Cardiac muscle cell (in vitro differentiated cells and primary cell): ENCODE data around the gene ARSI. TPM values are rescaled to one million over a fixed set of nuclear protein-coding genes. Genes with fewer than 3 reads are reported as not detected.

Experiments used
- DNase-seq, 2 donors: peaks; one replicate each; pipeline versions ENCODE4 v3.0.0 to v3.0.0-alpha.2; 2010 to 2017; ENCODE audit warnings: low read depth in 1 of 2, low spot score in 1 of 2
- H3K27ac ChIP-seq: fragments of 200-600 bp; sonication (generic); 2 replicates; pipeline ENCODE4 v1.5.1; 2016
- H3K27me3 ChIP-seq: fragments of 200-600 bp; sonication (generic); 2 replicates; pipeline ENCODE4 v1.6.0; 2016; ENCODE audit warnings: control low read depth
- H3K36me3 ChIP-seq: fragments of 200-600 bp; sonication (generic); 2 replicates; pipeline ENCODE4 v1.5.1; 2016; ENCODE audit warnings: control low read depth
- H3K4me1 ChIP-seq: fragments of 200-600 bp; sonication (generic); 2 replicates; pipeline ENCODE4 v1.8.1; 2017; ENCODE audit warnings: low read depth, mild to moderate bottlenecking, mixed run types
- H3K4me3 ChIP-seq: fragments of 200-600 bp; sonication (generic); 2 replicates; pipeline ENCODE4 v1.5.1; 2016; ENCODE audit warnings: mild to moderate bottlenecking
- H3K9me3 ChIP-seq: fragments of 200-600 bp; sonication (generic); 2 replicates; pipeline ENCODE4 v1.5.1; 2017; ENCODE audit warnings: low read depth, mild to moderate bottlenecking, control low read depth
- polyA plus RNA-seq: library from polyadenylated mRNA; unstranded; fragments of >200 nt; fragmentation: Nextera tagmentation; extraction: Ambion mirVana; gene quantifications from 2 replicates; pipeline ENCODE4 v1.2.1, GENCODE V29; 2016
- total RNA-seq: library from RNA; depleted of rRNA; stranded (reverse); fragments of >200 nt; gene quantifications from 2 replicates; pipeline ENCODE4 v1.2.3, GENCODE V29; 2016
- TF ChIP-seq, protein P1 (sequence below): IDR thresholded peaks from 2 replicates; pipeline ENCODE4 v1.5.1; 2012; ENCODE audit warnings: low read depth, mild to moderate bottlenecking, low read length

The ARSI gene
- total and polyA plus RNA-seq, 2 experiments from 2014 or later, result 2.1 to 3.3 TPM

DNA sequence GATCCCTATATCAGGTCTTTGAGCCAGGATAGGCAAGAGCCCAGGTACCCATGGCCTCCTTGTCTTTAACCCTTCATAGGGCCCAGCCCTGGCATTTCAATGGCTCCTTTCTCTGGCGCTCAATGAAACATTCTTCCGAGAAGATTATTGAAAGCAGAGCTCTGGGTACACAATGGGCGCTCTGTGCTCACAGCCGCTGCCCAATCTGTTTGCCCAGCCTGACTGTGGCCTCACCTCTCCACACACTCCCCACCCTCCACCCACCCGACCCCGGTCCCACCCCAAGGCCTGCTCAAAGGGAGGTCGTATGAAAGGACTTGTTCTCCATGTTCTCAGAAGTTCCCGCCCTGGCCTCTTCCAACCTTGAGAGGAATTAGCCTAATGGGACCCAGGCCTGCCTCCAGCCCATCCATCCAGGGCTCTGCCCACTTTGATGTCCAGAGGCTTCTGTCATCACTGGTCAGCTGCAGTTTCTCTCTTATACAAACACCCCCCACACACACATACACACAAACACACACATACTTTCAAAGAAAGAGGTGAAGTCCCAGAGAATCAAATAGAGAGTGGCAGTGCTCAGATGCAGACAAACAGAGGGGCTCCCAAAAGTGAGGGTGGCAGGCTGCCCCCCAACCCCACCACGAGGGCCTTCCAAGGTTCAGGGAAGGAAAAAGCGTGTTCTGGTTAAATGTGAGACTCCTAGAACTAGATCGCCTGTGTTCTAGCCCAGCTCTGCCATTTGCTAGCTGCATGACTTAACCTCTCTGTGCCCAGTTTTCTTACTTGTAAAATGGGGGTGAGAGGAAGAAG, 5.1 kb upstream of the ARSI start:
- peak in 1 of 2 donors; percentile 49 for DNase-seq
- no peak overlapping the region for H3K4me3 ChIP-seq
- peaks cover 7% of the 10 kb centered on the region for H3K4me1 ChIP-seq
- peaks cover 2% of the 10 kb centered on the region for H3K27me3 ChIP-seq
- no peak overlapping the region for H3K27ac ChIP-seq
- TF ChIP-seq, protein P1, sequence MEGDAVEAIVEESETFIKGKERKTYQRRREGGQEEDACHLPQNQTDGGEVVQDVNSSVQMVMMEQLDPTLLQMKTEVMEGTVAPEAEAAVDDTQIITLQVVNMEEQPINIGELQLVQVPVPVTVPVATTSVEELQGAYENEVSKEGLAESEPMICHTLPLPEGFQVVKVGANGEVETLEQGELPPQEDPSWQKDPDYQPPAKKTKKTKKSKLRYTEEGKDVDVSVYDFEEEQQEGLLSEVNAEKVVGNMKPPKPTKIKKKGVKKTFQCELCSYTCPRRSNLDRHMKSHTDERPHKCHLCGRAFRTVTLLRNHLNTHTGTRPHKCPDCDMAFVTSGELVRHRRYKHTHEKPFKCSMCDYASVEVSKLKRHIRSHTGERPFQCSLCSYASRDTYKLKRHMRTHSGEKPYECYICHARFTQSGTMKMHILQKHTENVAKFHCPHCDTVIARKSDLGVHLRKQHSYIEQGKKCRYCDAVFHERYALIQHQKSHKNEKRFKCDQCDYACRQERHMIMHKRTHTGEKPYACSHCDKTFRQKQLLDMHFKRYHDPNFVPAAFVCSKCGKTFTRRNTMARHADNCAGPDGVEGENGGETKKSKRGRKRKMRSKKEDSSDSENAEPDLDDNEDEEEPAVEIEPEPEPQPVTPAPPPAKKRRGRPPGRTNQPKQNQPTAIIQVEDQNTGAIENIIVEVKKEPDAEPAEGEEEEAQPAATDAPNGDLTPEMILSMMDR, result no peak
- no peaks in the 10 kb centered on the region for H3K36me3 ChIP-seq
- H3K9me3 ChIP-seq, result no peaks in the 10 kb centered on the region

DNA sequence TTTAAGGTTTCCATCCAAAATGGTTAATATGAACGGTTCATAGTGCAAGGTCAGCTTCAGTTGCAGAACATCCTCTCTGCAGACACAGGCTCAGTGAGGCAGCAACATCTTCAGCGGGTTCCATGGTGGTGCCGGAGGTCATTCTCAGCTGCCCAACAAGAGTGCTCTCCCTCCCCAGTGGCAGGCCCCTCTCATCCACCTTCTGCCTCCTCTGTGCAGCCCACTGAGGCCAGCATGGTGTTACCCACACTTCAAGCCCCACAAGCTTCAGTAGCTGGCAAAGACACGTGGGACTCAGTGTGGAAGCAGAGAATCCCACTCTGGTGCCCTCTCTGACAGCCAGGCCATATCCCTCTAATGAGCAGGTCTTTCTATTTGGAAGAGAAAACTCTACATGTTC, 4.1 kb upstream of the ARSI start:
- no peaks in the 10 kb centered on the region for H3K36me3 ChIP-seq
- H3K4me1 ChIP-seq, result peaks cover 12% of the 10 kb centered on the region
- no peak overlapping the region for H3K4me3 ChIP-seq
- no peak overlapping the region for H3K27ac ChIP-seq
- no peaks in the 10 kb centered on the region for H3K9me3 ChIP-seq
- no peak for DNase-seq
- H3K27me3 ChIP-seq, result peaks cover 9% of the 10 kb centered on the region
- TF ChIP-seq, protein P1, result no peak

DNA sequence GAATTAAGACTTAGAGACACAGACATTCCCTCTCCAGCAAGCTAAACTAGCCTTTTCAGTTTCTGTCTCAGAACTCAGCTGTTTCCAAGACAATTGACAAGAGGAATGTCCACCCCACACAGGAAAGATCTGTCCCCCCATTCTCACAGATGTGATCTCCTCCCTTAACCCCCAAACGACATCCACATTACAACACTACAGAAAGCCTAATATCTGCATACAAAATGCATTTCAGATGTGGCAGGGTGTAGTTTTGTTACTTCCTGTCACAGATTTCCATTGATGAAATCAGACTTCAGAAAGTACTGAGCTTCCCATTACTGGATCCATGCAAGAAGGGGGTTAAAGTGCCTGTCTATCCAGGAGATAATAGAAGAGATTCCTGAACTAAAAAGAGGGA, 2.9 kb upstream of the ARSI start:
- Histone ChIP-seq H3K4me3 (no peak overlapping the region), H3K27me3 (peaks cover 12% of the 10 kb centered on the region), H3K36me3 (no peaks in the 10 kb centered on the region), H3K27ac (no peak overlapping the region), H3K9me3 (no peaks in the 10 kb centered on the region), H3K4me1 (peaks cover 12% of the 10 kb centered on the region)
- TF ChIP-seq, protein P1, result no peak
- no peak for DNase-seq

DNA sequence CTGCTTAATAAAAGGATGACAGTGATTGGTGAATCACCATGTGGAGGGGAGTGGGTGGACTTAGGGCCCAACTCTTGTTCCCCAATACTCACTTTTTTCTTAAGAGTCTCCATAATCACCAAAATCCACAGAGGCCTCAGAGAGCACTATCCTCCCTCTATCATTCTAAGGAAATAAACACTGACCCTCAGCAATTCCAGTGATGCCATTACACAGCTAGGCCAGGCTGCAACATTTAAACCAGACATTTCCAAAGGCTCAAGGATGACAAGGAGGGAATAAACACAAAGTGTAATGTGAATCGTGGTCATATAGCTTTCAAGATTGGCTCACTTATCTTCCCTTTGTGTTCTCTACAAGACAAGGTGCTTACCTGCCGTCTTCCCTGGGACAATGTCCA, 2.4 kb upstream of the ARSI start:
- Histone ChIP-seq H3K4me1 (peaks cover 12% of the 10 kb centered on the region), H3K27me3 (peaks cover 12% of the 10 kb centered on the region), H3K36me3 (no peaks in the 10 kb centered on the region), H3K4me3 (no peak overlapping the region), H3K27ac (no peak overlapping the region), H3K9me3 (no peaks in the 10 kb centered on the region)
- TF ChIP-seq, protein P1, result no peak
- DNase-seq, result no peak

DNA sequence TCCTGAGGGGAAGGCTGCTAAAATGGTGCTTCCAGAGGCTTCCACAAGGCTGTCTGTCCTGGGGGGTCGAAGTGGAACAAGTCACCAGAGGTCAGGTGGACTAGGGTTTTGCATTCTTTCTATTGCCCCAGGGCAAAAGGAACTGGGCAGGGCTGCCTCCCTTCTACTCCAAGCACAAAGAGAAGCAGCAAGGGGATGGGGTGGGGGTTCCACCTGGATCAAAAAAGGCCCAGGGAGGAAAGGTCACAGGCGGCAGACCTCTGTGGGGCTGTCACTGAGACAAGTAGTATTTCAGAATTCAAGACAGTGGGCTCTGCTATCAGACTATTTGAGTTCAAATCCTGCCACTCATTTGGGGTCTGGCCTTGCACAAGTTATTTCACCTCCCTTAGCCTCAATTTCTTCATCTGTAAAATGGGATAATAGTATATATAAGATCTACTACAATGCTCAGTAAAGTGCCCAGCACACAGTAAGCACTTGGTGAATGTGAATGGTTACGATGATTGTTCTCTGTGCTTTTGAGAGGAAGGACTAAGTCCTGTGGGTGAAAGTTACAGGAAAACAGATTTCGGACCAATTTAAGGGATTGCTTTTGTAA, 1.9 kb upstream of the ARSI start:
- H3K27ac ChIP-seq, result no peak overlapping the region

More for the DNA sequence above, 1.9 kb upstream of the ARSI start:
- TF ChIP-seq, protein P1, result no peak
- H3K4me3 ChIP-seq, result no peak overlapping the region
- H3K27me3 ChIP-seq, result peaks cover 12% of the 10 kb centered on the region
- no peaks in the 10 kb centered on the region for H3K9me3 ChIP-seq
- H3K4me1 ChIP-seq, result peaks cover 12% of the 10 kb centered on the region
- no peaks in the 10 kb centered on the region for H3K36me3 ChIP-seq
- DNase-seq, result no peak
